ENCODE data around the gene CDCA4.

DNA sequence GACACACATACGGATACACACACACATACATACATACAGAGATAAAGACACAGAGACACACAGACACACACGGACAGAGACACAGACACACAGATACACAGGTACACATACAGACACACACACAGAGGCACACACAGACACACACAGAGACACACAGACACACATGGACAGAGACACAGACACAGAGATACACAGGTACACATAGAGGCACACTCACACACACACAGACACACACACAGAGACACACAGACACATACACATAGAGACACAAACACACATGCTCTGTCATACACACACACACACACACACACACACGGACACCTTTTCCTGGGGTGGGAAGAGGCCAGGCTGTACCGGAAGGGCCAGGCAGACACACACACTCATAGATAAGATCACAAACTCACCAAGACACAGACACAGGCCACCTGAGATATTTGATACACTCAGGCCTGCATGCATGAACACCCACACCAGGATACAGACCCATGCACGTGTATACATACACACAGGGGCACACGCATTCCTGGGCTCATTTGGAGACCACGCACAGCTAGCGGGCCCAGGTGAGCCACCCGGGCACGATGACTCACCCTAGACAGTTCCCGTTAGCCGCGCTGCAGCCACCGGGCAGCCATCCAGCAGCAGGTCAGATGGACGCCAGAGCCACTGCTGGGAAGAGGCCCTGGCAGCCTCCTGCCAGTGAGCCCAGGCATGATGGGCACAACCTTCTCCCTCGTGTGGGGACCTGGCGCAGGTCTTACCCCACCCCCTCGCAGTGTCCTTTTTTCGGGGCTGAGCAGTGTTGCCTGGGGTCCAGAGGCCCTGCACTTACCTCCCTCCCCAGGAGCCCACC lies 40.9 kb downstream of the CDCA4 start:
- TF ChIP-seq, protein P1, sequence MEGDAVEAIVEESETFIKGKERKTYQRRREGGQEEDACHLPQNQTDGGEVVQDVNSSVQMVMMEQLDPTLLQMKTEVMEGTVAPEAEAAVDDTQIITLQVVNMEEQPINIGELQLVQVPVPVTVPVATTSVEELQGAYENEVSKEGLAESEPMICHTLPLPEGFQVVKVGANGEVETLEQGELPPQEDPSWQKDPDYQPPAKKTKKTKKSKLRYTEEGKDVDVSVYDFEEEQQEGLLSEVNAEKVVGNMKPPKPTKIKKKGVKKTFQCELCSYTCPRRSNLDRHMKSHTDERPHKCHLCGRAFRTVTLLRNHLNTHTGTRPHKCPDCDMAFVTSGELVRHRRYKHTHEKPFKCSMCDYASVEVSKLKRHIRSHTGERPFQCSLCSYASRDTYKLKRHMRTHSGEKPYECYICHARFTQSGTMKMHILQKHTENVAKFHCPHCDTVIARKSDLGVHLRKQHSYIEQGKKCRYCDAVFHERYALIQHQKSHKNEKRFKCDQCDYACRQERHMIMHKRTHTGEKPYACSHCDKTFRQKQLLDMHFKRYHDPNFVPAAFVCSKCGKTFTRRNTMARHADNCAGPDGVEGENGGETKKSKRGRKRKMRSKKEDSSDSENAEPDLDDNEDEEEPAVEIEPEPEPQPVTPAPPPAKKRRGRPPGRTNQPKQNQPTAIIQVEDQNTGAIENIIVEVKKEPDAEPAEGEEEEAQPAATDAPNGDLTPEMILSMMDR (conservative IDR thresholded peaks at IDR 0.05 in 1 of 2, IDR thresholded peaks at IDR 0.05 in 1 of 2; ENCODE audit: extremely low read depth in 1 of 2, insufficient read depth in 1 of 2, low read depth in 1 of 2, low read length in 2 of 2), result no peak
- no peak for TF ChIP-seq EZH2 (IDR thresholded peaks at IDR 0.05; ENCODE audit: borderline replicate concordance, low read length)
